Ovary (tissue), 3 donors: ENCODE measurements around the gene ACVR1B.

Source experiments
- POLR2A ChIP-seq: fragments of 450-650 bp; IDR thresholded peaks from one replicate; pipeline ENCODE4 v1.6.1; 2017; ENCODE audit warnings: antibody characterized with exemption, mild to moderate bottlenecking, moderate library complexity
- TF ChIP-seq, protein P1 (sequence below), 3 donors: fragments of 450-650 bp in 2 of 3; fragments of 200-600 bp in 1 of 3; IDR thresholded peaks; one replicate each; pipeline versions ENCODE4 v1.5.1 to v1.8.0; 2016 to 2022; ENCODE audit warnings: antibody characterized with exemption in 3 of 3, mild to moderate bottlenecking in 1 of 3
- donor health status: DM: no; HTN: no; CAD: no.

- TF ChIP-seq, protein P1, sequence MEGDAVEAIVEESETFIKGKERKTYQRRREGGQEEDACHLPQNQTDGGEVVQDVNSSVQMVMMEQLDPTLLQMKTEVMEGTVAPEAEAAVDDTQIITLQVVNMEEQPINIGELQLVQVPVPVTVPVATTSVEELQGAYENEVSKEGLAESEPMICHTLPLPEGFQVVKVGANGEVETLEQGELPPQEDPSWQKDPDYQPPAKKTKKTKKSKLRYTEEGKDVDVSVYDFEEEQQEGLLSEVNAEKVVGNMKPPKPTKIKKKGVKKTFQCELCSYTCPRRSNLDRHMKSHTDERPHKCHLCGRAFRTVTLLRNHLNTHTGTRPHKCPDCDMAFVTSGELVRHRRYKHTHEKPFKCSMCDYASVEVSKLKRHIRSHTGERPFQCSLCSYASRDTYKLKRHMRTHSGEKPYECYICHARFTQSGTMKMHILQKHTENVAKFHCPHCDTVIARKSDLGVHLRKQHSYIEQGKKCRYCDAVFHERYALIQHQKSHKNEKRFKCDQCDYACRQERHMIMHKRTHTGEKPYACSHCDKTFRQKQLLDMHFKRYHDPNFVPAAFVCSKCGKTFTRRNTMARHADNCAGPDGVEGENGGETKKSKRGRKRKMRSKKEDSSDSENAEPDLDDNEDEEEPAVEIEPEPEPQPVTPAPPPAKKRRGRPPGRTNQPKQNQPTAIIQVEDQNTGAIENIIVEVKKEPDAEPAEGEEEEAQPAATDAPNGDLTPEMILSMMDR (IDR thresholded peaks at IDR 0.05) = no peak
- TF ChIP-seq POLR2A = no peak
Measured at GRCh38 chr12:51941011-51941581, 10.4 kb upstream of the ACVR1B start.
